IPS-NIHi11 (cell line): Measurements from ENCODE around the gene UBE2G1.
A peak's percentile ranks its signal among the peaks of the same experiment; 100 is the strongest.
"Not testable (repeated sequence)": the region's sequence is repeated elsewhere in the genome, so short reads cannot be mapped to it uniquely, and the experiment has no call there.

ENCODE experiments used
- DNase-seq: peaks from one replicate; pipeline ENCODE4 v3.0.0; 2012; ENCODE audit warnings: mixed read lengths, low spot score

Gene UBE2G1

GRCh38 chr17:4301066-4301465 lies 65.4 kb downstream of the UBE2G1 start:
- no peak for DNase-seq

DNA sequence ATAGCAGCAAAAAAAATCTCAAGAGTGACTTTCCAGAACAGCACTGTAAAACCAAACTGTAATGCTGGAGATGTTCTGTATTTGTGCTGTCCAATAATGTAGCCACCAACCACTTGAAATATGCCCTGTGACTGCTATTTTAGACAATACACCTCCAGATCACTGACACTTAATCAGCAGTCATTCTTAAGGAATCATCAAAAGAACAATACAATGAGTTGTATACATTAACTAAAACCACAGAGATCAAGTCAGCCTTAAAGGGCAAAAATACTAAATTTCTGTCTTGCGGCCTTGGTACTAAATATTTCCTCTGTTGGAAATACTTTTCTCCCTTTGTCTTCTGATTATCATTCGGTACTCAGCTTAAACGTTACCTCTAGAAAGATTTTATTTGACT lies 69.1 kb downstream of the UBE2G1 start:
- no peak for DNase-seq

- DNase-seq = no peak
Measured at GRCh38 chr17:4295686-4296085, 70.8 kb downstream of the UBE2G1 start.

- no peak for DNase-seq
Measured at GRCh38 chr17:4293572-4293971, 72.9 kb downstream of the UBE2G1 start.

DNA sequence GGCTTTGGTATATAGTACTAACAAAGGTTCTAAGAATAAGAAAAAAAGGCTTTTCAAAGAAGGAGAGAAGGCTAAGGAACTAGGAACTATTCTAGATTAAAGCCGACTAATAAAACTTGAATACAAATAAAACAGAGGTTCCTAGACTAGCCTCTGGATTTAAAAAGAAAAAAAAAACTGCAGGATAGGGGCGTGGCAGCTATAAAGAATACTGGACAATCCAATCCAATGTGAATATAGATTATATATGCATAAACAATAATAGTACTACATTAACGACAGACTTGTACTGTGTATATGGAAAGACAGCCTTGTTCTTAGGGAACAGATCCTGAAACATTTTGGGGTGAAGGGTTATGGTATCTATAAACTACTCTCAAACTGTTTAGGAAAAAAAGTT lies 78.8 kb downstream of the UBE2G1 start:
- no peak for DNase-seq

- no peak for DNase-seq
Measured at GRCh38 chr17:4276514-4276913, 90.0 kb downstream of the UBE2G1 start.

- no peak for DNase-seq
Measured at GRCh38 chr17:4272972-4273368, 93.5 kb downstream of the UBE2G1 start.

DNA sequence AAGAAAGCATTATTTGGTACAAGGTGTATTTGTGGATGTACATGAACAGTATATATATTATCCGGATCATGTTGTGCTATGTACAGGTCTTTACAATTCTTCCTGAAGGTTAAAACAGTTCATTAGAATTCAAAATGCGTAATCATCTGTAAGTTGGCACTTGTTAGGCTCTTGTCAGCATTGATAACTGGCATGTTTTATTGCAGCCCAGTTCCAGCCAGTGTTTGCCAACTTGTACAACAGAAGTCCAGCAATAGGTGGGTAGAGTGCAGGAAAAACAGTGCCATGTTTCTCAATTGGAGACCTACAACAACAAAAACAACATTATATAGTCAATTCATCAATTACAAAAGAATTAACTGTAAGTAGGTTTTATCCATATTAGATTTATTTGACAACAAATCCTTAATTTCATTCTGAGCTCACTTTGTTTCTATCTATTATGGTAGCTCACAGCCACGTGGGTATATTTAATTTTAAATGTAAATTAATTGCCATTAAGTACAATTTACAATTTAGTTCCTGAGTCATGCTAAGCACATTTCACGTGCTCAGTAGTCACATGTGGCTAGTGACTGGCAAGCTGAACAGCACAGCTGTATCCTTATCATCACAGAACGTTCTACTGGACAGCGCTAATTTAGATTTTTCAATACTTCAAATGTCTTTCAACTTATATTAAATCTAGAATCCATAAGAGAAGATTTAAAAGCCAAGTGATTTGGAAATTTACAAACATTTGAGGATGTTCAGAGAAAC lies 94.1 kb downstream of the UBE2G1 start:
- DNase-seq = no peak

GRCh38 chr17:4270736-4271135 lies 95.7 kb downstream of the UBE2G1 start:
- no peak for DNase-seq

DNA sequence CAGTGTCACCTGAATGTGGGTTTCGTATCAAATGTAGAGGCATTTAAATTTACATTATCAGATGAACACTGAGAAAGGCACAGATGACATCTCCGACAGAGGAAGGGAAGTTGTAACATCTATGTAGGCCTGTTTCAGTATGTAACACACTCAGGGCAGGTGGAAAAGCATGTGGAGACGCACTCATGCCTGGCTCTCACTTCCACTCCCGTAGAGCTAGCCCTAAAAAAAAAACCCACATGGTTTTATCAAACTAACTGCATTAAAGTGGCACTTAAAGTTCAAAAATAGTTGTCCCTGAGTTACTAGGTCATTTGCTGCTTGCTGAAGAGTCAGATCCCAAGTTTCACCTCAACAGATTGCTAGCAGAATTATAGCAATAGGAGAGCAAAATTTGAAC lies 96.6 kb downstream of the UBE2G1 start:
- no peak for DNase-seq

- DNase-seq = no peak
Measured at GRCh38 chr17:4267402-4267801, 99.1 kb downstream of the UBE2G1 start.

- DNase-seq = no peak
Measured at GRCh38 chr17:4266550-4266949, 99.9 kb downstream of the UBE2G1 start.

- DNase-seq = peak; percentile 99
Measured at GRCh38 chr17:4263282-4264215, 102.9 kb downstream of the UBE2G1 start, which contains the start of gene ANKFY1. TSS of gene ANKFY1 (minus strand) at chr17:4263979. CDS start at chr17:4263941, 38 bp downstream.

DNA sequence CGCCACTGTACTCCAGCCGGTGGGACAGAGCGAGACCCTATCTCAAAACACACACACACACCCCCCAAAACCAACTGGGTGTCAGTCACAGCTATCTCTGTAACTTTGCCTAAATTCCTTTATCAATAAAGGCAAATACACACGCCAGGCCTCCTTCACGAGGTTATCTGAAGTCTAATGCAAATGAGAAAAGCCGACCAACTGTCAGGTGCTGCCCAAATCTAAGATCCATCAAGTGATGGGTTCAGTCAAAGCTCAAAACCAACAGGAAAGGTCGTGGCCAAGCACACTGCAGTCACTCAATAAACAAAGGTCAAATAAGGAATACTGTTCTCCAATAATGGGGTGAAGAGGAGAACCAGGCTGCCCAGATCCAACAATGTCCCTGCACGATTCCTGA lies 103.8 kb downstream of the UBE2G1 start:
- DNase-seq = no peak

- no peak for DNase-seq
Measured at GRCh38 chr17:4261452-4261851, 105.0 kb downstream of the UBE2G1 start.

- no peak for DNase-seq
Measured at GRCh38 chr17:4258867-4259266, 107.6 kb downstream of the UBE2G1 start.

DNA sequence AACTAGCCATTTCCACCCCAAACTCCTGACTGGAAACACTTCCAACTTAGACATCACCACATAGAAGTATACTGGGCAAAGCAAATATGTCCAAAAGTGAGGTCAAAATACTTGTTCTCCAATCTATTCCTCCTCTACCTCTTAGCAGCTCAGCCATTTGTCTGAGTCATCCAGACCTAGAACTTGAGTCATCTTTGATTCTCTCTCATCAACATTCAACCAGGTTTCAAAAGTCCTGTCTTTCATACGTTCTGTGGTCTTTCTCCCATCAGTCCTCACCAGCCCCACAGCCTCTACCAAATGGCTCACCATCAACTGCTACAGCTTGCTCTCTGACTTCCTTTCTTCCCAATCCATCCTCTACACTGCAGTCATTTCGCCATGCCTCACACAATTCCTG lies 109.5 kb downstream of the UBE2G1 start:
- DNase-seq = no peak

DNA sequence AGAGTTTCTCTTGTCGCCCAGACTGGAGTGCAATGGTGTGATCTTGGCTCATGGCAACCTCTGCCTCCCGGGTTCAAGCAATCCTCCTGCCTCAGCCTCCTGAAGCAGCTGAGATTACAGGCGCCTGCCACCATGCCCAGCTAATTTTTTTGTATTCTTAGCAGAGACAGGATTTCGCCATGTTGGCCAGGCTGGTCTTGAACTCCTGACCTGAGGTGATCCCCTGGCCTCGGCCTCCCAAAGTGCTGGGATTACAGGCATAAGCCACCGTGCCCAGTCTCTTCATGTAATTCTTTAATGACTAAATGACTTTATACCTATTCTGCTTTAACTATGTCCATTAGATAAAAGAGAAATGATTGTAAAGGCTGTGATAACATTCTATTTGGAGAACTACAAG lies 111.2 kb downstream of the UBE2G1 start:
- not testable (repeated sequence) for DNase-seq

DNA sequence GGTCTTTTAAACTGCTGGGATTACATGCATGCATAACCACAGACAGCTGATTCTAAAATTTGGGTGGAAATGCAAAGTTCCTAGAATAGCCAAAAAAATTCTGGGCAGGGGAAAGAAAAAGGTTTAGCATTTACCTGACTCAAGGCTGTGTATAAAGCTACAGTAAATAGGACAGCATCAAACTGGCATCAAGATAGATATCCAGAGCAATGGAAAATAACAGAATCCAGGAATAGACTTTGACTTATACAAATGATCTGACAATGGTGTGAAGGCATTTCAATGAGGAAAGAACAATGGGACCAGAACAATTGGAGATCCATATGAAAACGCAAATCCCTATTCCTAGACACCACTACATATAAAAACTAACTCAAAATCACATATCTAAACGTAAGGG lies 115.6 kb downstream of the UBE2G1 start:
- DNase-seq = no peak

DNA sequence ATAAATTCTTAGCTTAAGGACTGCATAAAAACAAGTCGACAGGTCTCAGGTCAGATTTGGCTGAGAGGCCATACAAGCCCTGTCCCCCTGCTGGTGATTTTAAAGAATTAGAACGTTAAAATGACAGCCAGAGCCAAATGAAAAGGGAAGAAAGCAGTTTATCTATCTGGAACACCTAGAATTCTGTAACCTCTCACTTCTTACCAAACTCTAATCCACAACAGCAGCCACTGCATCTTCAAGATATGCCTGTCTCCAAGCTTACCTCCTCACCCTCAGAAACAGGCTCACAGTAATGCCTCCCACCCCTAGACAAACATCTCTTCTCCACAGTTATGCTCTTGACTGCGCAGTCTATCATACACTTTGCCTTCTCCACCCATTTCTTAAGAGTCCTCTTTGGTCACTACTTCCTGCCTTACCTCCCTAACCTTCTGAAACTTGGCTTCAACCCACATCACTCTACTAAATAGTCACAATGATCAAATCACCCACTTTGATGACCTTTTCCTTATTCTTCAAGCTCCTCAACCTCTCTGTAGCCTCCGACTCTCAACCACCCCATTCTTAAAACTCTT lies 116.9 kb downstream of the UBE2G1 start:
- DNase-seq = peak; percentile 66

GRCh38 chr17:4248504-4249277 lies 117.8 kb downstream of the UBE2G1 start:
- DNase-seq = no peak

GRCh38 chr17:4247971-4248388 lies 118.5 kb downstream of the UBE2G1 start:
- peak; percentile 29 for DNase-seq
